Gastrocnemius medialis (tissue), 4 donors: ENCODE data around the gene ZCCHC9. TPM values are rescaled to one million over a fixed set of nuclear protein-coding genes. Genes with fewer than 3 reads are reported as not detected.
"Not testable (repeated sequence)": the region's sequence is repeated elsewhere in the genome, so short reads cannot be mapped to it uniquely, and the experiment has no call there.

Experiments used
- ATAC-seq, 2 donors: fragments of 150-250 bp; one replicate each; pipeline ENCODE4 v1.9.1; 2016
- DNase-seq, 2 donors: peaks; one replicate each; pipeline ENCODE4 v3.0.0-alpha.2; 2019
- H3K27ac ChIP-seq, 4 donors: fragments of 200-600 bp; sonication (generic); 1 replicate in 1 of 4; 2 replicates in 3 of 4; pipeline ENCODE4 v1.5.1; 2016 to 2018; ENCODE audit warnings: mild to moderate bottlenecking in 2 of 4, moderate library complexity in 1 of 4
- H3K27me3 ChIP-seq, 3 donors: fragments of 200-600 bp; sonication (generic) in 2 of 3; 1 replicate in 1 of 3; 2 replicates in 2 of 3; pipeline versions ENCODE4 v1.5.1 to v1.6.0; 2016 to 2019; ENCODE audit warnings: mild to moderate bottlenecking in 1 of 3, moderate library complexity in 1 of 3
- H3K36me3 ChIP-seq, 2 donors: fragments of 200-600 bp; sonication (generic) in 1 of 2; one replicate each; pipeline ENCODE4 v1.5.1; 2017 to 2018
- H3K4me1 ChIP-seq, 2 donors: fragments of 200-600 bp; sonication (generic) in 1 of 2; one replicate each; pipeline ENCODE4 v1.5.1; 2016 to 2017; ENCODE audit warnings: mild to moderate bottlenecking in 2 of 2
- H3K4me3 ChIP-seq, 4 donors: fragments of 200-600 bp; sonication (generic) in 3 of 4; 1 replicate in 1 of 4; 2 replicates in 3 of 4; pipeline ENCODE4 v1.5.1; 2016 to 2019; ENCODE audit warnings: mild to moderate bottlenecking in 2 of 4
- H3K9me3 ChIP-seq, 3 donors: fragments of 200-600 bp; sonication (generic) in 2 of 3; 1 replicate in 1 of 3; 2 replicates in 2 of 3; pipeline ENCODE4 v1.5.1; 2016 to 2019
- POLR2A ChIP-seq, 2 donors: fragments of 450-650 bp; IDR thresholded peaks; one replicate each; pipeline ENCODE4 v1.6.1; 2017; ENCODE audit warnings: antibody characterized with exemption in 2 of 2, mild to moderate bottlenecking in 2 of 2, moderate library complexity in 2 of 2
- in situ Hi-C, 4 donors: fragments of 200-750 bp; cut with MboI; loops; one replicate each; pipeline versions ENCODE4 v1.15.0 to v1.8.0; 2017; ENCODE audit warnings: low sequenced_read_pairs in 4 of 4
- intact Hi-C: fragments of 100-400 bp; cut with DNase I; formaldehyde crosslinking; loops from one replicate; pipeline ENCODE4 v1.15.1; 2023; ENCODE audit warnings: low total_unique reads
- total RNA-seq, 4 donors: library from RNA; depleted of rRNA; stranded (reverse); fragments of >200 nt; gene quantifications; one replicate each; pipeline versions ENCODE4 v1.1.0 to v1.2.3, GENCODE V29; 2016
- TF ChIP-seq, protein P1 (sequence below), 5 experiments: fragments of 450-650 bp in 3 of 5; fragments of 200-600 bp in 2 of 5; sonication (generic) in 2 of 5; IDR thresholded peaks in 4 of 5; conservative IDR thresholded peaks in 1 of 5; 1 replicate in 4 of 5; 2 replicates in 1 of 5; pipeline ENCODE4 v1.5.1; 2016 to 2019; ENCODE audit warnings: antibody characterized with exemption in 5 of 5, mild to moderate bottlenecking in 3 of 5, moderate library complexity in 3 of 5

ZCCHC9 gene
- total RNA-seq, 4 donors from 2014 or later: 8.0 to 15.7 (median 12.3) TPM

DNA sequence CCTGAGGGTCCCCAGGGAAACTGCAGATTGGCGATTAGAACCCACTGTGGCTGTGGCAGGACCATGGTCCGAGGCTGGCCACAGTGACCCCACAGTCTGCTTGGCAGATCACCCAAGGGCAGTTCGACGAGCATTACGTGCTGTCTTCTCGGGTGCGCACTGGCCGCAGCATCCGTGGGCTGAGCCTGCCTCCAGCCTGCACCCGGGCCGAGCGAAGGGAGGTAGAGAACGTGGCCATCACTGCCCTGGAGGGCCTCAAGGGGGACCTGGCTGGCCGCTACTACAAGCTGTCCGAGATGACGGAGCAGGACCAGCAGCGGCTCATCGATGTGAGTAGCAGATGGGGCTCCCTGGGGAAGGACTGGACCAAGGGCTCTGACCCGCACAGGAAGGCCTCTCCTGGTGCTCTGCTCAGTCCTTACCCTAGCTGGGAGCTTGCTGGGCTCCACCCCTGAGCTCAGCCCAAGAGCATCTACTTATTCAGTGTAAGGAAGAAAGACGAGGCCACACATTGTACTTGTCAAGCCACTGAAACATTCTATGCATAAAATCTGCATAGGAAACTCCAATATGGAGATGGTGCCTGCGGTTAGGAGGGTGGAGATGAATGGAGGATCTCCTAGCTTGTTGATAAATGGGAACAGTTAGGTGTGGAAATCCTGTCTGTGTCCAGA is 46.4 kb upstream of the ZCCHC9 start:
- H3K27me3 ChIP-seq: no peaks in the 10 kb centered on the region
- intact Hi-C loops (no loop called here), in situ Hi-C loops (no loop called here)
- no peaks in the 10 kb centered on the region for H3K9me3 ChIP-seq
- peaks cover 19 to 21% of the 10 kb centered on the region in 2 donors for H3K4me1 ChIP-seq
- H3K36me3 ChIP-seq: peaks cover 0 to 75% of the 10 kb centered on the region in 2 donors
- ATAC-seq: no peak
- no peak for DNase-seq
- H3K4me3 ChIP-seq: no peak overlapping the region
- TF ChIP-seq POLR2A (IDR thresholded peaks at IDR 0.05): no peak
- H3K27ac ChIP-seq: no peak overlapping the region

DNA sequence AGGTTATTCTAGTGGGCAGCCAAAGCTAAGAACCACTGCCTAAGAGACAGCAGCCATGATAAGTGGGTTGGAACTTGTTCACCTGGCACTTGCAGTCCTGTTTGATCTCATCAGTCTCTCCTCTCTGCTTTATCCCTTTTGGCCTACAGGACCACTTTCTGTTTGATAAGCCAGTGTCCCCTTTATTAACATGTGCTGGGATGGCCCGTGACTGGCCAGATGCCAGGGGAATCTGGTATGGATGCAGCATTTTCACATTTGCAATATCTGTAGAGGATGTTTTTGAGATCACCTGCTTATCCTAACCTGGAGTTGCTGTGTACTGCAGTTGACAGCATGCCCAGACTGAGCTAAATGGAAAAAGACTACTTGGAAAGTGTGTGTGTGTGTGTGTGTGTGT is 44.6 kb upstream of the ZCCHC9 start:
- ATAC-seq: no peak
- no peak overlapping the region for H3K4me3 ChIP-seq
- H3K36me3 ChIP-seq: peaks cover 3 to 92% of the 10 kb centered on the region in 2 donors
- no peak overlapping the region for H3K27ac ChIP-seq
- no peaks in the 10 kb centered on the region for H3K9me3 ChIP-seq
- TF ChIP-seq POLR2A (IDR thresholded peaks at IDR 0.05): no peak
- TF ChIP-seq, protein P1, sequence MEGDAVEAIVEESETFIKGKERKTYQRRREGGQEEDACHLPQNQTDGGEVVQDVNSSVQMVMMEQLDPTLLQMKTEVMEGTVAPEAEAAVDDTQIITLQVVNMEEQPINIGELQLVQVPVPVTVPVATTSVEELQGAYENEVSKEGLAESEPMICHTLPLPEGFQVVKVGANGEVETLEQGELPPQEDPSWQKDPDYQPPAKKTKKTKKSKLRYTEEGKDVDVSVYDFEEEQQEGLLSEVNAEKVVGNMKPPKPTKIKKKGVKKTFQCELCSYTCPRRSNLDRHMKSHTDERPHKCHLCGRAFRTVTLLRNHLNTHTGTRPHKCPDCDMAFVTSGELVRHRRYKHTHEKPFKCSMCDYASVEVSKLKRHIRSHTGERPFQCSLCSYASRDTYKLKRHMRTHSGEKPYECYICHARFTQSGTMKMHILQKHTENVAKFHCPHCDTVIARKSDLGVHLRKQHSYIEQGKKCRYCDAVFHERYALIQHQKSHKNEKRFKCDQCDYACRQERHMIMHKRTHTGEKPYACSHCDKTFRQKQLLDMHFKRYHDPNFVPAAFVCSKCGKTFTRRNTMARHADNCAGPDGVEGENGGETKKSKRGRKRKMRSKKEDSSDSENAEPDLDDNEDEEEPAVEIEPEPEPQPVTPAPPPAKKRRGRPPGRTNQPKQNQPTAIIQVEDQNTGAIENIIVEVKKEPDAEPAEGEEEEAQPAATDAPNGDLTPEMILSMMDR (IDR thresholded peaks at IDR 0.05 in 4 of 5, conservative IDR thresholded peaks at IDR 0.05 in 1 of 5): no peak
- H3K4me1 ChIP-seq: peaks cover 1 to 3% of the 10 kb centered on the region in 2 donors
- H3K27me3 ChIP-seq: no peaks in the 10 kb centered on the region
- in situ Hi-C loops: no loop called here
- DNase-seq: no peak
- intact Hi-C loops: no loop called here

GRCh38 chr5:81262796-81263195 is 38.6 kb upstream of the ZCCHC9 start:
- H3K27me3 ChIP-seq, H3K27ac ChIP-seq, DNase-seq, in situ Hi-C loops, H3K4me3 ChIP-seq, ATAC-seq, H3K9me3 ChIP-seq, intact Hi-C loops, H3K4me1 ChIP-seq: not testable (repeated sequence)
- peaks cover 6 to 93% of the 10 kb centered on the region in 2 donors for H3K36me3 ChIP-seq

DNA sequence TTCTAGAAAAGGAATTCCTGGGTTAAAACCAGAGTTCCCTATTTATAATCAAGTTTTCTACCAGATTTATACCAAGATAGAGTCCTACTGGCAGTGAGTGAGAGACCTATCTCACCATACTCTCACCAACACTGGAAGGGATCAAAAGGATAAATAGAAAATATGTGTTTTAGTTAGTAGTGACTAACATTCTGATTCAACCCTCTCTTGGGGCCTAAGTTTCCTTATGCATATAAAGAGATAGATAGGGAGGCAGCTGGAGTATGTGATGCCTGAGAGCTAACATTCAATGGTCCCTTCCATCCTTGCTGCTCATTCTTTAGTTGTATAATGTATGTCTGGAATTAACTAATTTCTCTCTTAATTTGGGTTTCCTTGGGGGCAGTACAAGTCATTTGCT is 36.3 kb upstream of the ZCCHC9 start:
- Histone ChIP-seq H3K4me3 (no peak overlapping the region), H3K4me1 (no peaks in the 10 kb centered on the region), H3K9me3 (no peaks in the 10 kb centered on the region), H3K36me3 (peaks cover 6 to 93% of the 10 kb centered on the region in 2 donors), H3K27ac (no peak overlapping the region), H3K27me3 (no peaks in the 10 kb centered on the region)
- no peak for ATAC-seq
- in situ Hi-C loops: no loop called here
- no peak for DNase-seq
- intact Hi-C loops: no loop called here
- no peak for TF ChIP-seq POLR2A (IDR thresholded peaks at IDR 0.05)
- TF ChIP-seq, protein P1 (IDR thresholded peaks at IDR 0.05 in 4 of 5, conservative IDR thresholded peaks at IDR 0.05 in 1 of 5): no peak

DNA sequence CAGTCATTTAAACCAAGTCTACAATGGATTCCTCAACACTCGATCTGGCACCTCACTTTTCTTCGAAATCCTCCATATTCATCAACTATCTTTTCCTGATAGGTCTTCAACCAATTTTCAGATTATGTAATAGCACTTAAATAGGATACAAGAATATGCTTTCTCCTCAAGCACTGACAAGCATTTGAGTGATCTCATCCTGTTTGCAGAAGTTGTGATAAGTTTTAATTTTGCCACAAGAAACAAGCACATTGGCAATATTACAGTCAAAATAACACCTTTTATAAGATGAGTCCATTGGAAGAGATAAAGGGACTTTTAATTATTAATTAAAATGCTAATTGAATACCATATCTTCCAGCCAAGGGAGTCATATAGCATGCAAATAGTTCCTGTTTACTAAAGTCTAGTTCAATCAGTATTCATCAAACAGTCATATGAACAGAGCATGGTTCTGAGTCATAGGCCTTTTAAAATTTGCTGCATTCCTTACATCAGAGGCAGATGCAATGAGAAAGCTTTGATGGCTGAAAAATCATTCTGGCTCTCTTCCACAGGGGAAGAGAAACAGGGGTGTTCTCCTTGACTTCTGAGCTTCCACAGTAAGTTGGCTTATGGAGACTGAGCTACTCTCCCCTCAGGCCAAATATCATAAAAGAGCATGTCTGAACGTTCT is 32.7 kb upstream of the ZCCHC9 start:
- Histone ChIP-seq H3K36me3 (peaks cover 0 to 93% of the 10 kb centered on the region in 2 donors), H3K4me3 (no peak overlapping the region), H3K27ac (peak overlapping the region in 1 of 4 donors; percentile 28), H3K4me1 (no peaks in the 10 kb centered on the region), H3K27me3 (no peaks in the 10 kb centered on the region), H3K9me3 (peaks cover 0 to 6% (median 3%) of the 10 kb centered on the region in 3 donors)
- DNase-seq (no peak), ATAC-seq (no peak)
- intact Hi-C loops (no loop called here), in situ Hi-C loops (no loop called here)
- no peak for TF ChIP-seq POLR2A (IDR thresholded peaks at IDR 0.05)
- TF ChIP-seq, protein P1 (IDR thresholded peaks at IDR 0.05 in 4 of 5, conservative IDR thresholded peaks at IDR 0.05 in 1 of 5): no peak
